ENCODE results near the gene HLA-DMB.
A peak's percentile ranks its signal among the peaks of the same experiment; 100 is the strongest.
"Not testable (repeated sequence)": the region's sequence is repeated elsewhere in the genome, so short reads cannot be mapped to it uniquely, and the experiment has no call there.

Gene HLA-DMB

GRCh38 chr6:32950010-32950409 lies 9.2 kb upstream of the HLA-DMB start:
- DNase-seq (ENCODE audit: low read depth), result no peak

GRCh38 chr6:32949113-32949512 lies 8.3 kb upstream of the HLA-DMB start:
- DNase-seq (ENCODE audit: low read depth), result no peak

GRCh38 chr6:32947552-32948465 lies 7.0 kb upstream of the HLA-DMB start:
- DNase-seq (ENCODE audit: low read depth), result no peak

- no peak for DNase-seq (ENCODE audit: low read depth)
Observed at GRCh38 chr6:32946893-32947292, 6.1 kb upstream of the HLA-DMB start.

- DNase-seq (ENCODE audit: low read depth), result no peak
Observed at GRCh38 chr6:32945953-32946352, 5.1 kb upstream of the HLA-DMB start.

- no peak for DNase-seq (ENCODE audit: low read depth)
Observed at GRCh38 chr6:32945108-32945760, 4.4 kb upstream of the HLA-DMB start.

GRCh38 chr6:32943864-32944649 lies 3.2 kb upstream of the HLA-DMB start:
- DNase-seq (ENCODE audit: low read depth), result no peak

- not testable (repeated sequence) for DNase-seq (ENCODE audit: low read depth)
Observed at GRCh38 chr6:32942555-32943123, 1.8 kb upstream of the HLA-DMB start.

- DNase-seq (ENCODE audit: low read depth), result no peak
Observed at GRCh38 chr6:32941214-32941768, 463 bp upstream of the HLA-DMB start.

GRCh38 chr6:32938494-32938893 lies 2.3 kb downstream of the HLA-DMB start:
- DNase-seq (ENCODE audit: low read depth), result no peak

- no peak for DNase-seq (ENCODE audit: low read depth)
Observed at GRCh38 chr6:32937230-32937633, 3.6 kb downstream of the HLA-DMB start.

GRCh38 chr6:32936239-32937152 lies 4.3 kb downstream of the HLA-DMB start:
- no peak for DNase-seq (ENCODE audit: low read depth)

GRCh38 chr6:32935551-32936238 lies 5.1 kb downstream of the HLA-DMB start:
- DNase-seq (ENCODE audit: low read depth), result no peak

GRCh38 chr6:32933661-32934085 lies 7.2 kb downstream of the HLA-DMB start:
- peak; percentile 15 for DNase-seq (ENCODE audit: low read depth)

GRCh38 chr6:32932132-32932868 lies 8.5 kb downstream of the HLA-DMB start:
- peak; percentile 33 for DNase-seq (ENCODE audit: low read depth)

- DNase-seq (ENCODE audit: low read depth), result no peak
Observed at GRCh38 chr6:32931211-32931610, 9.6 kb downstream of the HLA-DMB start.

- no peak for DNase-seq (ENCODE audit: low read depth)
Observed at GRCh38 chr6:32922083-32922482, 18.7 kb downstream of the HLA-DMB start.

GRCh38 chr6:32920715-32921114 lies 20.1 kb downstream of the HLA-DMB start:
- no peak for DNase-seq (ENCODE audit: low read depth)

- no peak for DNase-seq (ENCODE audit: low read depth)
Observed at GRCh38 chr6:32912951-32913350, 27.9 kb downstream of the HLA-DMB start.
